ENCODE measurements around the gene THYN1. TPM values are rescaled to one million over a fixed set of nuclear protein-coding genes. Genes with fewer than 3 reads are reported as not detected.

Gene THYN1
- total and polyA plus RNA-seq, 2 donors (not counting 3 experiments of a cell fraction or from before 2014, with no cell fraction given) = 35.7 to 38.0 TPM

DNA sequence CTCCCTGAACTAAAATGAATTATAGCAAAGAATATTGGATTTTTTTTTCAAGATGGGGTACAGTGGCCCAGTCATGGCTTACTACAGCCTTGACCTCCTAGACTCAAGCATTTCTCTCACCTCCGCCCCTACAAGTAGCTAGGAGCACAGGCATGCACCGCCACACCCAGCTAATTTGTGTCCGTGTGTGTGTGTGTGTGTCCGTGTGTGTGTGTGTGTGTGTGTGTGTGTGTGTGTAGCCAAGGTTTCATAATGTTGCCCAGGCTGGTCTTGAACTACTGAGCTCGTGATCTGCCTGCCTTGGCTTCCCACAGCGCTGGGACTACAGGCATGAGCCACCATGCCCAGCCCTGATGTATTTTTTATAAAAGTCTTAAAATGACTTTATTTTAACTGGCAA is 12.6 kb downstream of the THYN1 start:
- Histone ChIP-seq H3K4me3 (replicated peaks in 1 of 3; ENCODE audit: insufficient read depth in 1 of 3, low read depth in 1 of 3, low read length in 3 of 3) (no peak overlapping the region), H3K79me2 (ENCODE audit: control insufficient read depth, insufficient read depth, low read length) (no peaks in the 10 kb centered on the region), H3K4me1 (ENCODE audit: control insufficient read depth, extremely low read depth, insufficient read depth, low read length) (no peaks in the 10 kb centered on the region), H2AFZ (ENCODE audit: low read depth, low read length) (no peak overlapping the region), H3K27me3 (ENCODE audit: control insufficient read depth in 2 of 2, insufficient read depth in 2 of 2, low read length in 2 of 2) (no peaks in the 10 kb centered on the region), H3K4me2 (ENCODE audit: insufficient read depth, low read length) (no peak overlapping the region), H3K27ac (ENCODE audit: insufficient read depth, low read depth, low read length) (no peak overlapping the region), H3K9ac (replicated peaks; ENCODE audit: extremely low read depth, insufficient read depth, low read length) (no peak overlapping the region), H4K20me1 (replicated peaks; ENCODE audit: control insufficient read depth, extremely low read depth, insufficient read depth, low read length) (no peaks in the 10 kb centered on the region), H3K9me1 (replicated peaks; ENCODE audit: control insufficient read depth, extremely low read depth, insufficient read depth, low read length) (no peaks in the 10 kb centered on the region), H3K9me3 (replicated peaks; ENCODE audit: control insufficient read depth, insufficient read depth, low read length) (no peaks in the 10 kb centered on the region), H3K36me3 (ENCODE audit: control insufficient read depth in 2 of 2, extremely low read depth in 1 of 2, insufficient read depth in 2 of 2, low read length in 2 of 2) (peaks cover 4 to 28% of the 10 kb centered on the region in 2 experiments)
- BruUV-seq (replicated peaks) = no TSS peak
- POLR2A ChIA-PET = no interaction called here
- CTCF ChIA-PET = interaction anchor here (1.0 kb wide), 1 partner anchor 190 kb away, joined by 3 read pairs; no protein-coding TSS in a partner anchor
- DNase-seq (ENCODE audit: low read depth, low spot score) (no peak), FAIRE-seq (no peak)
- dilution Hi-C loops (cut with MboI; ENCODE audit: extremely low pct_ligation_motif_present, low sequenced_read_pairs) (no loop called here), intact Hi-C loops (cut with micrococcal nuclease) (no loop called here)
- TF ChIP-seq POLR2A (IDR thresholded peaks at IDR 0.05; ENCODE audit: low read depth, low read length) = no peak

DNA sequence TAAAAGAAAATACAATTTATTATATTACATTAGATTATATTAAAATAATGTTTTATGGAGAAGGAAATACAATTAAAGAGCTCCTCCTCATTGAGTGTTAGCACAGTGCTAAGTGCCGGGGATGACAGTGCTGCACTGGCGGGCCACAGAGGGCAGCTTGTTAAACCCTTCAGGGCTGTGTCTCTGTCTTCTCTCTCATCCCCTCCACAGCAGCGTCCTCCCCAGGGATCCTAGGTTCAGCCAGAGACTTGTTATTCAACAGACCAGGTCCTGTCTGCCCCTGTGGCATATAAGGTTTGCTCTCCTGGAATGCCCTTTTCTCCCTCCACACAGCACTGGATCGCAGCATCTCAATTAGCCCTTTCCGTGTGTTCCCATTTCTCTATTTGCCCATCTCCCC is 14.2 kb downstream of the THYN1 start:
- dilution Hi-C loops (cut with MboI; ENCODE audit: extremely low pct_ligation_motif_present, low sequenced_read_pairs) (no loop called here), intact Hi-C loops (cut with micrococcal nuclease) (no loop called here)

More for the DNA sequence above, 14.2 kb downstream of the THYN1 start:
- POLR2A ChIA-PET = no interaction called here
- Histone ChIP-seq H3K27ac (ENCODE audit: insufficient read depth, low read depth, low read length) (no peak overlapping the region), H3K27me3 (ENCODE audit: control insufficient read depth in 2 of 2, insufficient read depth in 2 of 2, low read length in 2 of 2) (no peaks in the 10 kb centered on the region), H3K4me2 (ENCODE audit: insufficient read depth, low read length) (no peak overlapping the region), H3K9me1 (replicated peaks; ENCODE audit: control insufficient read depth, extremely low read depth, insufficient read depth, low read length) (no peaks in the 10 kb centered on the region), H4K20me1 (replicated peaks; ENCODE audit: control insufficient read depth, extremely low read depth, insufficient read depth, low read length) (no peaks in the 10 kb centered on the region), H2AFZ (ENCODE audit: low read depth, low read length) (no peak overlapping the region), H3K79me2 (ENCODE audit: control insufficient read depth, insufficient read depth, low read length) (peaks cover 3% of the 10 kb centered on the region), H3K4me3 (replicated peaks in 1 of 3; ENCODE audit: insufficient read depth in 1 of 3, low read depth in 1 of 3, low read length in 3 of 3) (no peak overlapping the region), H3K9me3 (replicated peaks; ENCODE audit: control insufficient read depth, insufficient read depth, low read length) (no peaks in the 10 kb centered on the region), H3K4me1 (ENCODE audit: control insufficient read depth, extremely low read depth, insufficient read depth, low read length) (no peaks in the 10 kb centered on the region), H3K9ac (replicated peaks; ENCODE audit: extremely low read depth, insufficient read depth, low read length) (no peak overlapping the region), H3K36me3 (ENCODE audit: control insufficient read depth in 2 of 2, extremely low read depth in 1 of 2, insufficient read depth in 2 of 2, low read length in 2 of 2) (peaks cover 4 to 23% of the 10 kb centered on the region in 2 experiments)
- DNase-seq (ENCODE audit: low read depth, low spot score) = no peak
- TF ChIP-seq GATA2 (IDR thresholded peaks at IDR 0.05; ENCODE audit: insufficient read depth, insufficient read length, low read depth, low read length) = no peak
- TF ChIP-seq, protein P1, sequence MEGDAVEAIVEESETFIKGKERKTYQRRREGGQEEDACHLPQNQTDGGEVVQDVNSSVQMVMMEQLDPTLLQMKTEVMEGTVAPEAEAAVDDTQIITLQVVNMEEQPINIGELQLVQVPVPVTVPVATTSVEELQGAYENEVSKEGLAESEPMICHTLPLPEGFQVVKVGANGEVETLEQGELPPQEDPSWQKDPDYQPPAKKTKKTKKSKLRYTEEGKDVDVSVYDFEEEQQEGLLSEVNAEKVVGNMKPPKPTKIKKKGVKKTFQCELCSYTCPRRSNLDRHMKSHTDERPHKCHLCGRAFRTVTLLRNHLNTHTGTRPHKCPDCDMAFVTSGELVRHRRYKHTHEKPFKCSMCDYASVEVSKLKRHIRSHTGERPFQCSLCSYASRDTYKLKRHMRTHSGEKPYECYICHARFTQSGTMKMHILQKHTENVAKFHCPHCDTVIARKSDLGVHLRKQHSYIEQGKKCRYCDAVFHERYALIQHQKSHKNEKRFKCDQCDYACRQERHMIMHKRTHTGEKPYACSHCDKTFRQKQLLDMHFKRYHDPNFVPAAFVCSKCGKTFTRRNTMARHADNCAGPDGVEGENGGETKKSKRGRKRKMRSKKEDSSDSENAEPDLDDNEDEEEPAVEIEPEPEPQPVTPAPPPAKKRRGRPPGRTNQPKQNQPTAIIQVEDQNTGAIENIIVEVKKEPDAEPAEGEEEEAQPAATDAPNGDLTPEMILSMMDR (IDR thresholded peaks at IDR 0.05; ENCODE audit: extremely low read depth in 1 of 2, insufficient read depth in 1 of 2, low read depth in 1 of 2, low read length in 2 of 2) = no peak
- TF ChIP-seq FOS (IDR thresholded peaks at IDR 0.05; ENCODE audit: borderline replicate concordance, insufficient read depth, low read length) = no peak
- no peak for TF ChIP-seq MYC (IDR thresholded peaks at IDR 0.05; ENCODE audit: low read depth, low read length)
- TF ChIP-seq JUN (IDR thresholded peaks at IDR 0.05; ENCODE audit: borderline replicate concordance, insufficient read depth, insufficient read length, low read depth) = no peak
- no peak for TF ChIP-seq POLR2AphosphoS5 (IDR thresholded peaks at IDR 0.05; ENCODE audit: insufficient read depth, low read depth, low read length)
- TF ChIP-seq POLR2A (IDR thresholded peaks at IDR 0.05; ENCODE audit: low read depth, low read length) = no peak
- TF ChIP-seq, protein P2, sequence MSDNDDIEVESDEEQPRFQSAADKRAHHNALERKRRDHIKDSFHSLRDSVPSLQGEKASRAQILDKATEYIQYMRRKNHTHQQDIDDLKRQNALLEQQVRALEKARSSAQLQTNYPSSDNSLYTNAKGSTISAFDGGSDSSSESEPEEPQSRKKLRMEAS (IDR thresholded peaks at IDR 0.05; ENCODE audit: insufficient read depth, insufficient read length) = no peak
- no peak for TF ChIP-seq EZH2 (IDR thresholded peaks at IDR 0.05; ENCODE audit: borderline replicate concordance, low read depth, low read length, severe bottlenecking)
- FAIRE-seq = no peak
- CTCF ChIA-PET = no interaction called here
- no TSS peak for BruUV-seq (replicated peaks)

All from endothelial cell of umbilical vein (primary cell).